Measurements from ENCODE around the gene CCDC170. TPM values are rescaled to one million over a fixed set of nuclear protein-coding genes. Genes with fewer than 3 reads are reported as not detected.

The CCDC170 gene
- total RNA-seq, 2 donors from 2014 or later = 0.11 to 0.20 TPM

DNA sequence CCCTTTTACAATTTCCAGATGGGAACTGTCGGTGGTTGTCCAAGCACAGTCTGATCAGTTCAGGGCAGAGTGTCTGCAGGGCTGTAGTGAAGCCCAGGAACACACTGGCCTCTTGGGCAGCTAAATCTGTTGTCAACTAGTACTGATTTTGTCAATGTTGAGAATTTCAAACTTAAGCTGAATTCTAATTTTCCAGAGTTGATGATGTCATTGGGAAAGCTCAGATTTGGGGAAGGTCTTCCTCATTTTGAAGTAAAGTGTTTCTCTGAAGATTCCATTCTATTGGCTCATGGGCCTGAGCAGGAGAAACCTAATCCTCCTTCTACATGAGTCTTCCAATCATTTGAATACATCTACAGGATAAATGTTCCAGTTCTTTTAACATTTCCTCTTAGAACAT is 72.1 kb downstream of the CCDC170 start:
- TF ChIP-seq, protein P1, sequence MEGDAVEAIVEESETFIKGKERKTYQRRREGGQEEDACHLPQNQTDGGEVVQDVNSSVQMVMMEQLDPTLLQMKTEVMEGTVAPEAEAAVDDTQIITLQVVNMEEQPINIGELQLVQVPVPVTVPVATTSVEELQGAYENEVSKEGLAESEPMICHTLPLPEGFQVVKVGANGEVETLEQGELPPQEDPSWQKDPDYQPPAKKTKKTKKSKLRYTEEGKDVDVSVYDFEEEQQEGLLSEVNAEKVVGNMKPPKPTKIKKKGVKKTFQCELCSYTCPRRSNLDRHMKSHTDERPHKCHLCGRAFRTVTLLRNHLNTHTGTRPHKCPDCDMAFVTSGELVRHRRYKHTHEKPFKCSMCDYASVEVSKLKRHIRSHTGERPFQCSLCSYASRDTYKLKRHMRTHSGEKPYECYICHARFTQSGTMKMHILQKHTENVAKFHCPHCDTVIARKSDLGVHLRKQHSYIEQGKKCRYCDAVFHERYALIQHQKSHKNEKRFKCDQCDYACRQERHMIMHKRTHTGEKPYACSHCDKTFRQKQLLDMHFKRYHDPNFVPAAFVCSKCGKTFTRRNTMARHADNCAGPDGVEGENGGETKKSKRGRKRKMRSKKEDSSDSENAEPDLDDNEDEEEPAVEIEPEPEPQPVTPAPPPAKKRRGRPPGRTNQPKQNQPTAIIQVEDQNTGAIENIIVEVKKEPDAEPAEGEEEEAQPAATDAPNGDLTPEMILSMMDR (IDR thresholded peaks at IDR 0.05) = no peak
- no peak overlapping the region for H3K4me3 ChIP-seq
- DNase-seq (ENCODE audit: low spot score) = no peak

DNA sequence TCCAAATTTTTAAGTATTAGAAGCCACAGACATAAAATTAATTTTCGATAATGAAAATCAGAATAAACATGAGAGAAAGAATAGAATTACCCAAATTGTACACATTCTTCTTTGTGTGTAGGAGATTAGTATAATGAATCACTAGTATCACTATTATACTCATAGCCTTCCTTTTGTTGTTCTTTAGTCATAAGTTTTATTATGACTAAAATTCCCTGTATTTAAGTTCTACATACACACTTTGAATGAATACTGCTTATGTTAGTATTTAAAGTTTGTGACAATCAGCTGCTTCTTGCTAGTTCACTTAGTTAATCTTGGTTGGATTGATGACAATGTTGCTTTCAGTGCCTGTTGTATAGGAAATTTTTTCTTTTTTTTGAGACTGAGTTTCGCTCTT is 72.7 kb downstream of the CCDC170 start:
- no peaks in the 10 kb centered on the region for H3K36me3 ChIP-seq
- DNase-seq (ENCODE audit: low spot score) = no peak
- H3K9me3 ChIP-seq = peaks cover 0 to 13% of the 10 kb centered on the region in 2 donors
- H3K27me3 ChIP-seq = no peaks in the 10 kb centered on the region
- TF ChIP-seq, protein P1 (IDR thresholded peaks at IDR 0.05) = no peak
- H3K27ac ChIP-seq = no peak overlapping the region
- H3K4me1 ChIP-seq = no peaks in the 10 kb centered on the region
- H3K4me3 ChIP-seq = no peak overlapping the region

More for the DNA sequence above, 72.1 kb downstream of the CCDC170 start:
- no peaks in the 10 kb centered on the region for H3K4me1 ChIP-seq
- no peaks in the 10 kb centered on the region for H3K27me3 ChIP-seq
- H3K27ac ChIP-seq = no peak overlapping the region
- no peaks in the 10 kb centered on the region for H3K36me3 ChIP-seq
- H3K9me3 ChIP-seq = peaks cover 0 to 19% of the 10 kb centered on the region in 2 donors

DNA sequence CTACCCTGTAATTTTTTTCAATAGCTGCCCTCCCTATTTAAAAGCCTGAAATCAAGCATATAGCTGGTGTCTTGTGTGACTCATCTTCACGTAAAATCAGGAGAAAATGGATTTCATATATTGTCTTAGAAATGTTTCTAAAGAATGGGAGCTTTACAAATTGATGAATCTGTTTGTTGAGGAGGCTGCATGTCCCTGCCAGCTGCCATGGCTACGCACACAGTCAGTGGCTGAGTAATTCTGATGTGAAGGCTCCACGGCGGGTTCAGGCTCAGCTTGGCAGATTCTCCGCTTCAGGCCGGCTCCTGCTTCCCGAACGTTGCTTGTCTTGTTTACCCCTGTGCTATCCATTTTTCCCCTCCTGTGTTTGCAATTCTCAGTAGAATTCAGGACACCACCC is 82.8 kb downstream of the CCDC170 start:
- H3K4me1 ChIP-seq = no peaks in the 10 kb centered on the region
- no peak overlapping the region for H3K4me3 ChIP-seq
- TF ChIP-seq, protein P1 (IDR thresholded peaks at IDR 0.05) = no peak
- H3K27me3 ChIP-seq = no peaks in the 10 kb centered on the region
- H3K9me3 ChIP-seq = no peaks in the 10 kb centered on the region
- no peak overlapping the region for H3K27ac ChIP-seq
- no peak for DNase-seq (ENCODE audit: low spot score)
- no peaks in the 10 kb centered on the region for H3K36me3 ChIP-seq

DNA sequence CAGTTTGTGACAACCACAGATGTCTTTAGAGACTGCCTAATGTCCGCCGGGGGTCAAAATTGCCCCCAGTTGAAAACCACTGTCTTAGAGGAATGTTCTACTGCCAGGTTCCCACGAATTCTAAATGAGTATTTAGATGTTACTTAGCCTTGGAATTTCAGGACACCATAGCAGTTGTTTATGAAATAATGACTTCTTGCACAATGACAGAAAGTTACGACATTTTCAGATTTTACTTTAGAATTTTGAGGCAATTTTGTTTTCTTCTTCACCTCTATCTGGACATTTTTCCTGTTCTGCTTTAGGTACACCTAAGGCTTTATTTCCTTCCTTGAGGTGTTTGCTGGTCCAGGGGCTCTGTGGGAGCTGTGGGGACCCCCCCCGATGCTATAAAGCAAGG is 83.4 kb downstream of the CCDC170 start:
- Histone ChIP-seq H3K27ac (no peak overlapping the region), H3K4me1 (no peaks in the 10 kb centered on the region), H3K27me3 (no peaks in the 10 kb centered on the region)

DNA sequence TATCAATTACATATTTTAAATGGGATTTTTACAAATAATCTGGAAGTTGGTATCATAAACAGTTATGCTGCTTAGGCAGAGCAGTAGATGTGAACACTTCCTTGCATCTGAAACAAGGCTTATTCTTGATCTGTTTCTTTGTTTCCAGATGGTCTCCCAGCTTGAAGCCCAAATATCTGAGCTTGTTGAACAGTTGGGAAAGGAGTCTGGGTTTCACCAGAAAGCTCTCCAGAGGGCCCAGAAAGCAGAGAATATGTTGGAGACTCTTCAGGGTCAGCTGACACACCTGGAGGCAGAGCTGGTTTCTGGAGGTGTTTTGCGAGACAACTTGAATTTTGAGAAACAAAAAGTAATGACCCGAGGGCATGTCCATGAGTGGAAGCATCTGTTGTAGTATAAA is 91.9 kb downstream of the CCDC170 start:
- Histone ChIP-seq H3K27ac (no peak overlapping the region), H3K9me3 (no peaks in the 10 kb centered on the region), H3K4me1 (no peaks in the 10 kb centered on the region), H3K36me3 (no peaks in the 10 kb centered on the region), H3K4me3 (no peak overlapping the region), H3K27me3 (no peaks in the 10 kb centered on the region)
- no peak for DNase-seq (ENCODE audit: low spot score)
- TF ChIP-seq, protein P1 (IDR thresholded peaks at IDR 0.05) = no peak

More for the DNA sequence above, 83.4 kb downstream of the CCDC170 start:
- DNase-seq (ENCODE audit: low spot score) = no peak
- H3K36me3 ChIP-seq = no peaks in the 10 kb centered on the region
- no peaks in the 10 kb centered on the region for H3K9me3 ChIP-seq
- TF ChIP-seq, protein P1 (IDR thresholded peaks at IDR 0.05) = no peak
- H3K4me3 ChIP-seq = no peak overlapping the region

DNA sequence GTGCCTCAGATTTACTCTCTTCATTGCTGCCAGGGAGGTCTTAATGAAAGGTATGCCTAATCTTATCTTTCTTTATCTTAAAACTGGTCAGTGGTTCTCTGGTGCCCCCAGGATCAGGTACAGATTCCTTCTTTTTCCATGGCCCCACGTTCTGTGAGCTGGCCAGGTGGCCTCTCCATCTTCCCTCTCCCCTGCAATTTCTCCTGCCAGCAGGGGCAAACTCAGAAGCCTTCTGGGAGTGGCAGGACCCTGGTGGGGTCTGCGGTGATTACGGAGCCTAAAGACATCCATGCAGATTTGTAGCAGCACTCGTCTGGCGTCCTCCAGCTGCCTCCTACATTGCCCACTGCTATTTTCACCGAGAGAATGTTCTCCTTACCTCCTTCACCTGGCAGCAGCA is 95.8 kb downstream of the CCDC170 start:
- DNase-seq (ENCODE audit: low spot score) = no peak
- Histone ChIP-seq H3K36me3 (no peaks in the 10 kb centered on the region), H3K9me3 (peaks cover 7 to 11% of the 10 kb centered on the region in 2 donors), H3K4me1 (no peaks in the 10 kb centered on the region), H3K27me3 (no peaks in the 10 kb centered on the region), H3K4me3 (no peak overlapping the region), H3K27ac (no peak overlapping the region)
- TF ChIP-seq, protein P1 (IDR thresholded peaks at IDR 0.05) = no peak

Data from right atrium auricular region (tissue), 2 donors.